GM12878 (cell line): ENCODE measurements around the gene IFI35. TPM values are rescaled to one million over a fixed set of nuclear protein-coding genes. Genes with fewer than 3 reads are reported as not detected.

Experiments used
- ATAC-seq: fragments of 200-7000 bp; cut with Tn5 transposase; 3 replicates; pipeline ENCODE4 v1.9.1; 2020; ENCODE audit warnings: mild to moderate bottlenecking, moderate library complexity
- BruUV-seq: library from RNA; stranded (reverse); fragments of 400-500 nt; replicated peaks from 2 replicates; lab custom pipeline; 2021; lab: Mats Ljungman, UMichigan
- CTCF ChIA-PET: fragments of 300-600 bp; sonication (Branson Sonifier 250); formaldehyde crosslinking; extraction: SDS; loops from one replicate; lab custom pipeline; 2021; ENCODE audit warnings: inconsistent platforms; lab: Yijun Ruan, JAX
- POLR2A ChIA-PET: fragments of 350-600 bp; formaldehyde crosslinking; extraction: SDS; loops from one replicate; lab custom pipeline; 2021; ENCODE audit warnings: inconsistent platforms; lab: Charles Lee
- RAD21 ChIA-PET: fragments of 300-600 bp; sonication (Branson Sonifier 250); formaldehyde crosslinking; loops from one replicate; lab custom pipeline; 2023; ENCODE audit warnings: antibody characterized with exemption; ENCODE audit not compliant: unreplicated experiment; lab: Charles Lee
- SMC1A ChIA-PET: fragments of 300-600 bp; sonication (Branson Sonifier 250); formaldehyde crosslinking; loops from one replicate; lab custom pipeline; 2023; ENCODE audit not compliant: unreplicated experiment, uncharacterized antibody; lab: Charles Lee
- DNase-seq: peaks from one replicate; pipeline ENCODE4 v3.0.0-alpha.2; 2011; ENCODE audit warnings: low read depth, low spot score
- FAIRE-seq: peaks from 3 replicates; lab custom pipeline; 2011; peaks lifted over from hg19 to GRCh38; lab: Jason Lieb, UNC
- H2AFZ ChIP-seq: 2 replicates; pipeline ENCODE4 v1.6.0; 2011; ENCODE audit warnings: low read depth, low read length, control low read depth; ENCODE audit not compliant: control insufficient read depth
- H3K27ac ChIP-seq: 2 replicates; pipeline ENCODE4 v1.5.1; 2011; ENCODE audit warnings: control low read depth; ENCODE audit not compliant: control insufficient read depth, insufficient read depth
- H3K27me3 ChIP-seq, 2 experiments: replicated peaks in 1 of 2; 2 replicates each; pipeline versions ENCODE4 v1.6.0 to v1.6.1; 2011; ENCODE audit warnings: low read length in 1 of 2; ENCODE audit not compliant: control insufficient read depth in 2 of 2, insufficient read depth in 2 of 2
- H3K36me3 ChIP-seq, 2 experiments: 2 replicates each; pipeline ENCODE4 v1.5.1; 2011; ENCODE audit warnings: low read length in 1 of 2; ENCODE audit not compliant: control insufficient read depth in 2 of 2, insufficient read depth in 2 of 2
- H3K4me1 ChIP-seq: 2 replicates; pipeline ENCODE4 v1.6.1; 2011; ENCODE audit warnings: mild to moderate bottlenecking, low read length, moderate library complexity, mixed read lengths; ENCODE audit not compliant: control insufficient read depth, insufficient read depth
- H3K4me2 ChIP-seq: 2 replicates; pipeline ENCODE4 v1.6.0; 2011; ENCODE audit warnings: control low read depth; ENCODE audit not compliant: control insufficient read depth, insufficient read depth
- H3K4me3 ChIP-seq: fragments of 200-600 bp; sonication (generic); 2 replicates; pipeline ENCODE4 v1.5.1; 2016
- H3K79me2 ChIP-seq: 2 replicates; pipeline ENCODE4 v1.6.0; 2011; ENCODE audit warnings: low read length; ENCODE audit not compliant: control insufficient read depth, insufficient read depth
- H3K9ac ChIP-seq: 2 replicates; pipeline ENCODE4 v1.8.0; 2011; ENCODE audit warnings: low read length, control low read depth, mixed read lengths; ENCODE audit not compliant: control insufficient read depth, insufficient read depth
- H3K9me3 ChIP-seq: replicated peaks from 3 replicates; pipeline ENCODE4 v1.5.1; 2011; ENCODE audit warnings: mild to moderate bottlenecking, low read length; ENCODE audit not compliant: control insufficient read depth, insufficient read depth
- H4K20me1 ChIP-seq: 2 replicates; pipeline ENCODE4 v1.6.0; 2011; ENCODE audit not compliant: control insufficient read depth, insufficient read depth
- CBFB ChIP-seq: IDR thresholded peaks from 2 replicates; pipeline ENCODE4 v1.6.1; 2016; ENCODE audit warnings: antibody characterized with exemption, low read depth
- EGR1 ChIP-seq, 2 experiments: IDR thresholded peaks; 1 replicate in 1 of 2; 2 replicates in 1 of 2; pipeline ENCODE4 v1.6.1; 2011 to 2012; ENCODE audit warnings: low read depth in 2 of 2, low read length in 2 of 2, borderline replicate concordance in 1 of 2, mild to moderate bottlenecking in 1 of 2, moderate library complexity in 1 of 2
- HCFC1 ChIP-seq: fragments of 150-350 bp; IDR thresholded peaks from 2 replicates; pipeline ENCODE4 v1.6.1; 2014; ENCODE audit warnings: low read length
- IKZF1 ChIP-seq: fragments of 450-650 bp; conservative IDR thresholded peaks from 2 replicates; pipeline ENCODE4 v1.6.1; 2017; ENCODE audit warnings: antibody characterized with exemption, mild to moderate bottlenecking
- KDM1A ChIP-seq: fragments of 200-600 bp; sonication (generic); IDR thresholded peaks from 2 replicates; pipeline ENCODE4 v1.6.1; 2016; ENCODE audit warnings: borderline replicate concordance
- MTA3 ChIP-seq: IDR thresholded peaks from 2 replicates; pipeline ENCODE4 v1.6.1; 2012; ENCODE audit warnings: low read length, inconsistent platforms, borderline replicate concordance
- NFYB ChIP-seq: IDR thresholded peaks from 2 replicates; pipeline ENCODE4 v1.6.1; 2011; ENCODE audit warnings: low read depth, mild to moderate bottlenecking, low read length, improper control_type of control experiment, moderate library complexity; ENCODE audit not compliant: insufficient read depth
- SMAD5 ChIP-seq: IDR thresholded peaks from 2 replicates; pipeline ENCODE4 v1.6.1; 2016; ENCODE audit warnings: antibody characterized with exemption, low read depth
- ZNF217 ChIP-seq: fragments of 450-650 bp; IDR thresholded peaks from 2 replicates; pipeline ENCODE4 v1.6.1; 2017; ENCODE audit warnings: antibody characterized with exemption, mild to moderate bottlenecking
- WGBS: methylation state at CpG from one replicate; pipeline ENCODE4 v1.1.6; 2016; ENCODE audit warnings: low lambda C conversion rate; ENCODE audit not compliant: insufficient replicate concordance, insufficient coverage; ENCODE audit errors: missing lambda C conversion rate; 5-methylcytosine and 5-hydroxymethylcytosine counted together
- in situ Hi-C: fragments of 300-500 bp; cut with MboI; formaldehyde crosslinking; loops from 9 replicates; pipeline ENCODE4 v1.14.3; 2018; ENCODE audit warnings: mixed read lengths
- intact Hi-C: fragments of 100-400 bp; cut with micrococcal nuclease; formaldehyde crosslinking; loops from one replicate; pipeline ENCODE4 v1.14.2; 2022; ENCODE audit not compliant: unreplicated experiment
- polyA plus RNA-seq, 11 experiments: library from polyadenylated mRNA; depleted of rRNA in 4 of 11; unstranded in 6 of 11; stranded (reverse) in 5 of 11; fragments of >200 nt; fragmentation: Nextera tagmentation in 4 of 11; fragmentation: Illumina TruSeq in 1 of 11; extraction: Ambion mirVana in 4 of 11; extraction: Trizol in 1 of 11; gene quantifications; 1 replicate in 1 of 11; 2 replicates in 10 of 11; pipeline versions ENCODE4 v1.2.1 to v1.2.3, GENCODE V29; 2011 to 2016; ENCODE audit warnings: inconsistent platforms in 2 of 11, missing spikeins in 2 of 11, low read depth in 1 of 11
- total RNA-seq, 4 experiments: library from RNA; depleted of rRNA in 3 of 4; stranded (reverse); fragments of >200 nt in 3 of 4; fragmentation: Illumina TruSeq in 1 of 4; extraction: Trizol in 1 of 4; gene quantifications; 2 replicates each; pipeline versions ENCODE4 v1.2.1 to v1.2.3, GENCODE V29; 2013 to 2021
- TF ChIP-seq, protein P1 (sequence below): fragments of 450-650 bp; IDR thresholded peaks from 2 replicates; pipeline ENCODE4 v1.6.1; 2017; ENCODE audit warnings: mild to moderate bottlenecking
- TF ChIP-seq, protein P2 (sequence below): fragments of 450-650 bp; IDR thresholded peaks from 2 replicates; pipeline ENCODE4 v1.6.1; 2017; ENCODE audit warnings: borderline replicate concordance
- TF ChIP-seq, protein P3 (sequence below): fragments of 450-650 bp; formaldehyde crosslinking; IDR thresholded peaks from 2 replicates; pipeline ENCODE4 v1.4.0; 2020; ENCODE audit warnings: mild to moderate bottlenecking, moderate library complexity
- TF ChIP-seq, protein P4 (sequence below): IDR thresholded peaks from 2 replicates; pipeline ENCODE4 v1.6.1; 2011; ENCODE audit warnings: low read depth, mild to moderate bottlenecking, low read length, moderate library complexity, borderline replicate concordance; ENCODE audit errors: extremely low read depth
- TF ChIP-seq, protein P5 (sequence below): fragments of 450-650 bp; IDR thresholded peaks from 2 replicates; pipeline ENCODE4 v1.6.1; 2014; ENCODE audit warnings: mild to moderate bottlenecking

IFI35 gene
- total and polyA plus RNA-seq, 10 of the 15 experiments (the other 5 are each of a cell fraction or from before 2014, with no cell fraction given) = 18.4 to 92.2 (median 65.3) TPM

DNA sequence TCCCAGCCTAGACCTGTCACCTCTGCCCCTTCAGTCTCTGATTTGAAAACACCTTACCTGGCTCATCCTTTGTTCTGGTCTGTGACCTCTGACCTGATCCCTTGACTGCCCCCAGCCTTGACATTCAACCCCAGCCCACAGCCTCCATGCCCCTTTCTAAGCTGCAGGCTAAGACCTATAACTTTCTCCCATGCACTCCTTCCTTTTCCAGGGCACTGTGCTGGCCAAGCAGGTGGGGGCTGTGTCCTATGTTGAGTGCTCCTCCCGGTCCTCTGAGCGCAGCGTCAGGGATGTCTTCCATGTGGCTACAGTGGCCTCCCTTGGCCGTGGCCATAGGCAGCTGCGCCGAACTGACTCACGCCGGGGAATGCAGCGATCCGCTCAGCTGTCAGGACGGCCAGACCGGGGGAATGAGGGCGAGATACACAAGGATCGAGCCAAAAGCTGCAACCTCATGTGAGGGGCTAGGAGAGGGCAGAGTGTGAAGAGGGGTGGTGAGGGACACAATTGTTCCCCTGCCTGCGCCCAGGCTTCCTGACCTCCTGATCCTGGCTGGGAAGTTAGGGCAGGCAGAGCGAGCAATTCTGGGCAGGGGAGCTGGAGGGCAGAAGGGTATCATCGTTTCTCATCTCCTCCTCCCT is 21.8 kb downstream of the IFI35 start:
- Histone ChIP-seq H3K9ac (no peak overlapping the region), H3K4me1 (peaks cover 7% of the 10 kb centered on the region; the same call in 1 of the 2 replicates), H3K27me3 (no peaks in the 10 kb centered on the region), H3K36me3 (no peaks in the 10 kb centered on the region), H3K79me2 (no peaks in the 10 kb centered on the region), H4K20me1 (no peaks in the 10 kb centered on the region), H3K4me2 (no peak overlapping the region), H3K27ac (no peak overlapping the region), H3K9me3 (no peaks in the 10 kb centered on the region), H3K4me3 (no peak overlapping the region), H2AFZ (no peak overlapping the region)
- in situ Hi-C loops (loop anchor here (10.0 kb wide), 1 partner anchor 186 kb away; the partner anchor contains the start of gene TMEM106A), intact Hi-C loops (no loop called here)
- BruUV-seq = no TSS peak
- CTCF ChIA-PET = interaction anchor here (1.3 kb wide), 1 partner anchor 15 kb away, joined by 3 read pairs; no protein-coding TSS in a partner anchor
- RAD21 ChIA-PET = no interaction called here
- ATAC-seq (no peak), DNase-seq (no peak), FAIRE-seq (no peak)
- SMC1A ChIA-PET = no interaction called here
- POLR2A ChIA-PET = no interaction called here
- WGBS = 83% methylated on average over 17 of the region's 17 CpGs
- TF ChIP-seq, protein P1, sequence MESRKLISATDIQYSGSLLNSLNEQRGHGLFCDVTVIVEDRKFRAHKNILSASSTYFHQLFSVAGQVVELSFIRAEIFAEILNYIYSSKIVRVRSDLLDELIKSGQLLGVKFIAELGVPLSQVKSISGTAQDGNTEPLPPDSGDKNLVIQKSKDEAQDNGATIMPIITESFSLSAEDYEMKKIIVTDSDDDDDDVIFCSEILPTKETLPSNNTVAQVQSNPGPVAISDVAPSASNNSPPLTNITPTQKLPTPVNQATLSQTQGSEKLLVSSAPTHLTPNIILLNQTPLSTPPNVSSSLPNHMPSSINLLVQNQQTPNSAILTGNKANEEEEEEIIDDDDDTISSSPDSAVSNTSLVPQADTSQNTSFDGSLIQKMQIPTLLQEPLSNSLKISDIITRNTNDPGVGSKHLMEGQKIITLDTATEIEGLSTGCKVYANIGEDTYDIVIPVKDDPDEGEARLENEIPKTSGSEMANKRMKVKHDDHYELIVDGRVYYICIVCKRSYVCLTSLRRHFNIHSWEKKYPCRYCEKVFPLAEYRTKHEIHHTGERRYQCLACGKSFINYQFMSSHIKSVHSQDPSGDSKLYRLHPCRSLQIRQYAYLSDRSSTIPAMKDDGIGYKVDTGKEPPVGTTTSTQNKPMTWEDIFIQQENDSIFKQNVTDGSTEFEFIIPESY = no peak
- no peak for TF ChIP-seq IKZF1
- TF ChIP-seq ZNF217 = no peak
- no peak for TF ChIP-seq SMAD5
- no peak for TF ChIP-seq EGR1 (IDR thresholded peaks at IDR 0.05; ENCODE audit: borderline replicate concordance in 1 of 2, low read depth in 2 of 2, low read length in 2 of 2)
- TF ChIP-seq MTA3 = no peak
- TF ChIP-seq, protein P2, sequence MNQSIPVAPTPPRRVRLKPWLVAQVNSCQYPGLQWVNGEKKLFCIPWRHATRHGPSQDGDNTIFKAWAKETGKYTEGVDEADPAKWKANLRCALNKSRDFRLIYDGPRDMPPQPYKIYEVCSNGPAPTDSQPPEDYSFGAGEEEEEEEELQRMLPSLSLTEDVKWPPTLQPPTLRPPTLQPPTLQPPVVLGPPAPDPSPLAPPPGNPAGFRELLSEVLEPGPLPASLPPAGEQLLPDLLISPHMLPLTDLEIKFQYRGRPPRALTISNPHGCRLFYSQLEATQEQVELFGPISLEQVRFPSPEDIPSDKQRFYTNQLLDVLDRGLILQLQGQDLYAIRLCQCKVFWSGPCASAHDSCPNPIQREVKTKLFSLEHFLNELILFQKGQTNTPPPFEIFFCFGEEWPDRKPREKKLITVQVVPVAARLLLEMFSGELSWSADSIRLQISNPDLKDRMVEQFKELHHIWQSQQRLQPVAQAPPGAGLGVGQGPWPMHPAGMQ = no peak
- TF ChIP-seq, protein P3, sequence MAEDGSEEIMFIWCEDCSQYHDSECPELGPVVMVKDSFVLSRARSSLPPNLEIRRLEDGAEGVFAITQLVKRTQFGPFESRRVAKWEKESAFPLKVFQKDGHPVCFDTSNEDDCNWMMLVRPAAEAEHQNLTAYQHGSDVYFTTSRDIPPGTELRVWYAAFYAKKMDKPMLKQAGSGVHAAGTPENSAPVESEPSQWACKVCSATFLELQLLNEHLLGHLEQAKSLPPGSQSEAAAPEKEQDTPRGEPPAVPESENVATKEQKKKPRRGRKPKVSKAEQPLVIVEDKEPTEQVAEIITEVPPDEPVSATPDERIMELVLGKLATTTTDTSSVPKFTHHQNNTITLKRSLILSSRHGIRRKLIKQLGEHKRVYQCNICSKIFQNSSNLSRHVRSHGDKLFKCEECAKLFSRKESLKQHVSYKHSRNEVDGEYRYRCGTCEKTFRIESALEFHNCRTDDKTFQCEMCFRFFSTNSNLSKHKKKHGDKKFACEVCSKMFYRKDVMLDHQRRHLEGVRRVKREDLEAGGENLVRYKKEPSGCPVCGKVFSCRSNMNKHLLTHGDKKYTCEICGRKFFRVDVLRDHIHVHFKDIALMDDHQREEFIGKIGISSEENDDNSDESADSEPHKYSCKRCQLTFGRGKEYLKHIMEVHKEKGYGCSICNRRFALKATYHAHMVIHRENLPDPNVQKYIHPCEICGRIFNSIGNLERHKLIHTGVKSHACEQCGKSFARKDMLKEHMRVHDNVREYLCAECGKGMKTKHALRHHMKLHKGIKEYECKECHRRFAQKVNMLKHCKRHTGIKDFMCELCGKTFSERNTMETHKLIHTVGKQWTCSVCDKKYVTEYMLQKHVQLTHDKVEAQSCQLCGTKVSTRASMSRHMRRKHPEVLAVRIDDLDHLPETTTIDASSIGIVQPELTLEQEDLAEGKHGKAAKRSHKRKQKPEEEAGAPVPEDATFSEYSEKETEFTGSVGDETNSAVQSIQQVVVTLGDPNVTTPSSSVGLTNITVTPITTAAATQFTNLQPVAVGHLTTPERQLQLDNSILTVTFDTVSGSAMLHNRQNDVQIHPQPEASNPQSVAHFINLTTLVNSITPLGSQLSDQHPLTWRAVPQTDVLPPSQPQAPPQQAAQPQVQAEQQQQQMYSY (CRISPR knock-in tag) = no peak
- no peak for TF ChIP-seq NFYB
- no peak for TF ChIP-seq CBFB
- TF ChIP-seq, protein P4, sequence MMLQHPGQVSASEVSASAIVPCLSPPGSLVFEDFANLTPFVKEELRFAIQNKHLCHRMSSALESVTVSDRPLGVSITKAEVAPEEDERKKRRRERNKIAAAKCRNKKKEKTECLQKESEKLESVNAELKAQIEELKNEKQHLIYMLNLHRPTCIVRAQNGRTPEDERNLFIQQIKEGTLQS = no peak
- no peak for TF ChIP-seq KDM1A
- TF ChIP-seq HCFC1 = no peak
- TF ChIP-seq, protein P5, sequence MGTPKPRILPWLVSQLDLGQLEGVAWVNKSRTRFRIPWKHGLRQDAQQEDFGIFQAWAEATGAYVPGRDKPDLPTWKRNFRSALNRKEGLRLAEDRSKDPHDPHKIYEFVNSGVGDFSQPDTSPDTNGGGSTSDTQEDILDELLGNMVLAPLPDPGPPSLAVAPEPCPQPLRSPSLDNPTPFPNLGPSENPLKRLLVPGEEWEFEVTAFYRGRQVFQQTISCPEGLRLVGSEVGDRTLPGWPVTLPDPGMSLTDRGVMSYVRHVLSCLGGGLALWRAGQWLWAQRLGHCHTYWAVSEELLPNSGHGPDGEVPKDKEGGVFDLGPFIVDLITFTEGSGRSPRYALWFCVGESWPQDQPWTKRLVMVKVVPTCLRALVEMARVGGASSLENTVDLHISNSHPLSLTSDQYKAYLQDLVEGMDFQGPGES = no peak
